Measurements from ENCODE around the gene INTS13. TPM values are rescaled to one million over a fixed set of nuclear protein-coding genes. Genes with fewer than 3 reads are reported as not detected.
"Not testable (repeated sequence)": the region's sequence is repeated elsewhere in the genome, so short reads cannot be mapped to it uniquely, and the experiment has no call there.

Gene INTS13
- polyA plus RNA-seq, 3 donors: 4.6 to 8.0 (median 7.5) TPM

DNA sequence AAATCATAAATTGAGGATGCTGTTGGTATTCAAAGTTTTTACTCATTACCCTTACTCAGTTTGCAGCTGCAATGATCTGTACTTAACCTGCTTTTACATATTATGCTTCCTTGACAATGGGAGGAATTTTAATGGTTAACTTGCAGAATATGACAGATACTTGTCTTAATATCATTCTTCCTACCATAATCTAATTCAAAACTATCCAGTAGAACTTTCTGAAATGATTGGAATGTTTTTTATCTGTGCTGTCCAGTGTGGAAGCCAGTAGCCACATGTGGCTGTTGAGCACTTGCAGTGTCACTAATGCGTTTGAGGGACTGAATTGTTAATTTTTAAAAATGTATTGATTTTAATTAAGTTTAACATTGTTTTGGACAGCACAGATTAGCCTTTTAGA, 24.0 kb upstream of the INTS13 start:
- no CpG with 5 or more reads among the region's 1 CpG for whole genome bisulfite sequencing (ENCODE audit: insufficient coverage)
- no peak overlapping the region for H3K27ac ChIP-seq (ENCODE audit: low read depth in 1 of 2, low read length in 2 of 2)
- no peak overlapping the region for H3K4me3 ChIP-seq (replicated peaks in 1 of 3; ENCODE audit: low read depth in 2 of 3, low read length in 3 of 3)
- no peak for DNase-seq
- H3K9me3 ChIP-seq (replicated peaks in 1 of 2; ENCODE audit: control insufficient read depth in 1 of 2, insufficient read depth in 1 of 2, low read length in 2 of 2): no peaks in the 10 kb centered on the region
- TF ChIP-seq, protein P1, sequence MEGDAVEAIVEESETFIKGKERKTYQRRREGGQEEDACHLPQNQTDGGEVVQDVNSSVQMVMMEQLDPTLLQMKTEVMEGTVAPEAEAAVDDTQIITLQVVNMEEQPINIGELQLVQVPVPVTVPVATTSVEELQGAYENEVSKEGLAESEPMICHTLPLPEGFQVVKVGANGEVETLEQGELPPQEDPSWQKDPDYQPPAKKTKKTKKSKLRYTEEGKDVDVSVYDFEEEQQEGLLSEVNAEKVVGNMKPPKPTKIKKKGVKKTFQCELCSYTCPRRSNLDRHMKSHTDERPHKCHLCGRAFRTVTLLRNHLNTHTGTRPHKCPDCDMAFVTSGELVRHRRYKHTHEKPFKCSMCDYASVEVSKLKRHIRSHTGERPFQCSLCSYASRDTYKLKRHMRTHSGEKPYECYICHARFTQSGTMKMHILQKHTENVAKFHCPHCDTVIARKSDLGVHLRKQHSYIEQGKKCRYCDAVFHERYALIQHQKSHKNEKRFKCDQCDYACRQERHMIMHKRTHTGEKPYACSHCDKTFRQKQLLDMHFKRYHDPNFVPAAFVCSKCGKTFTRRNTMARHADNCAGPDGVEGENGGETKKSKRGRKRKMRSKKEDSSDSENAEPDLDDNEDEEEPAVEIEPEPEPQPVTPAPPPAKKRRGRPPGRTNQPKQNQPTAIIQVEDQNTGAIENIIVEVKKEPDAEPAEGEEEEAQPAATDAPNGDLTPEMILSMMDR (IDR thresholded peaks at IDR 0.05): no peak
- H4K20me1 ChIP-seq (ENCODE audit: insufficient read depth, low read length): no peaks in the 10 kb centered on the region
- peaks cover 3% of the 10 kb centered on the region for H3K4me1 Mint-ChIP-seq
- no peaks in the 10 kb centered on the region for H3K27me3 ChIP-seq (ENCODE audit: control insufficient read depth in 2 of 2, insufficient read depth in 2 of 2, low read length in 2 of 2)
- H2AFZ ChIP-seq (ENCODE audit: insufficient read depth, low read depth, low read length, poor library complexity, severe bottlenecking): no peak overlapping the region
- no peak overlapping the region for H3K9ac ChIP-seq (ENCODE audit: insufficient read depth, low read length, poor library complexity, severe bottlenecking)
- H3K4me2 ChIP-seq (replicated peaks; ENCODE audit: extremely low read depth, low read length, poor library complexity, severe bottlenecking): no peak overlapping the region
- H3K4me3 Mint-ChIP-seq: no peak overlapping the region
- peaks cover 55 to 64% of the 10 kb centered on the region in 2 donors for H3K36me3 Mint-ChIP-seq
- H3K27me3 Mint-ChIP-seq (ENCODE audit: low read depth in 3 of 3): no peaks in the 10 kb centered on the region
- no peaks in the 10 kb centered on the region for H3K79me2 ChIP-seq (ENCODE audit: insufficient read depth, low read length)
- H3K9me3 Mint-ChIP-seq: no peaks in the 10 kb centered on the region
- peaks cover 39 to 82% of the 10 kb centered on the region in 2 donors for H3K36me3 ChIP-seq (replicated peaks in 1 of 2; ENCODE audit: control insufficient read depth in 1 of 2, insufficient read depth in 2 of 2, low read length in 2 of 2)
- peaks cover 0 to 7% of the 10 kb centered on the region in 2 donors for H3K4me1 ChIP-seq (ENCODE audit: control insufficient read depth in 1 of 2, insufficient read depth in 2 of 2, low read length in 2 of 2)
- no peak overlapping the region for H3K27ac Mint-ChIP-seq
- intact Hi-C loops (cut with micrococcal nuclease): no loop called here

DNA sequence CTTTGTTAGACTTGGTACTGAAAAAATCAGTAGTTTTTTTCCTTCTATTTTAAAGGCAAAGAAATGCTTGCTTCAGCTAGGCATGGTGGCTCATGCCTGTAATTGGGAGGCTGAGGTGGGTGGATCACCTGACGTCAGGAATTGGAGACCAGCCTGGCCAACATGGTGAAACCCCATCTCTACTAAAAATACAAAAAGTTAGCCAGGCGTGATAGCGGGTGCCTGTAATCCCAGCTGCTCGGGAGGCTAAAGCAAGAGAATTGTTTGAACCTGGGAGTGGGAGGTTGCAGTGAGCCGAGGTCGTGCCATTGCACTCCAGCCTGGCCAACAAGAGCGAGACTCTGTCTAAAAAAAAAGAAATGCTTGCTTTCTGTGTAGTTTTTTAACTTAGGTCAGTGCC, 23.6 kb upstream of the INTS13 start:
- H3K4me2 ChIP-seq (replicated peaks; ENCODE audit: extremely low read depth, low read length, poor library complexity, severe bottlenecking); H3K4me1 ChIP-seq (ENCODE audit: control insufficient read depth in 1 of 2, insufficient read depth in 2 of 2, low read length in 2 of 2); H3K27ac Mint-ChIP-seq; H3K9ac ChIP-seq (ENCODE audit: insufficient read depth, low read length, poor library complexity, severe bottlenecking); H3K4me1 Mint-ChIP-seq; DNase-seq; H4K20me1 ChIP-seq (ENCODE audit: insufficient read depth, low read length); H3K9me3 Mint-ChIP-seq; H2AFZ ChIP-seq (ENCODE audit: insufficient read depth, low read depth, low read length, poor library complexity, severe bottlenecking); intact Hi-C loops (cut with micrococcal nuclease); H3K79me2 ChIP-seq (ENCODE audit: insufficient read depth, low read length); H3K4me3 ChIP-seq (replicated peaks in 1 of 3; ENCODE audit: low read depth in 2 of 3, low read length in 3 of 3); H3K9me3 ChIP-seq (replicated peaks in 1 of 2; ENCODE audit: control insufficient read depth in 1 of 2, insufficient read depth in 1 of 2, low read length in 2 of 2); H3K4me3 Mint-ChIP-seq; H3K27me3 Mint-ChIP-seq (ENCODE audit: low read depth in 3 of 3); H3K27ac ChIP-seq (ENCODE audit: low read depth in 1 of 2, low read length in 2 of 2); H3K27me3 ChIP-seq (ENCODE audit: control insufficient read depth in 2 of 2, insufficient read depth in 2 of 2, low read length in 2 of 2): not testable (repeated sequence)
- peaks cover 57 to 64% of the 10 kb centered on the region in 2 donors for H3K36me3 Mint-ChIP-seq
- 90% methylated on average over 2 of the region's 7 CpGs for WGBS (ENCODE audit: insufficient coverage)
- peaks cover 44 to 82% of the 10 kb centered on the region in 2 donors for H3K36me3 ChIP-seq (replicated peaks in 1 of 2; ENCODE audit: control insufficient read depth in 1 of 2, insufficient read depth in 2 of 2, low read length in 2 of 2)
